GM18909 (cell line): ENCODE data around the gene DNAH3.
"Not testable (repeated sequence)": the region's sequence is repeated elsewhere in the genome, so short reads cannot be mapped to it uniquely, and the experiment has no call there.

Source experiments
- ATAC-seq: cut with Tn5 transposase; IDR thresholded peaks from one replicate; pipeline ENCODE4 v1.9.1; 2021; ENCODE audit warnings: mild to moderate bottlenecking; ENCODE audit not compliant: unreplicated experiment, poor library complexity

DNAH3 gene

DNA sequence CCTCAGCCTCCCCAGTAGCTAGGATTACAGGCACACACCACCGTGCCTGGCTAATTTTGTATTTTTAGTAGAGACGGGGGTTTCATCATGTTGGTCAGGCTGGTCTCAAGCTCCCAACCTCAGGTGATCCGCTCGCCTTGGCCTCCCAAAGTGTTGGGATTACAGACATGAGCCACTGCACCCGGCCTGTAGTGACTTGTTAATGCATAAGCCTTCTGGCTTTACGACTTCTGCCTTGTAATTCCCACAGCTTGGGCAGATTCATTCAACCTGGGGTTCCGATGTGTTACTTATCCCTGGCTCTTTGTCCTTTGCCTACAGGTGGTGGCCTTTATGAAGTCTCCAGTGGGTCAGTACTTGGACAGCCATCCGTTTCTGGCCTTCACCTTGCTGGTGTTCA lies 19.5 kb upstream of the DNAH3 start:
- ATAC-seq = not testable (repeated sequence)

DNA sequence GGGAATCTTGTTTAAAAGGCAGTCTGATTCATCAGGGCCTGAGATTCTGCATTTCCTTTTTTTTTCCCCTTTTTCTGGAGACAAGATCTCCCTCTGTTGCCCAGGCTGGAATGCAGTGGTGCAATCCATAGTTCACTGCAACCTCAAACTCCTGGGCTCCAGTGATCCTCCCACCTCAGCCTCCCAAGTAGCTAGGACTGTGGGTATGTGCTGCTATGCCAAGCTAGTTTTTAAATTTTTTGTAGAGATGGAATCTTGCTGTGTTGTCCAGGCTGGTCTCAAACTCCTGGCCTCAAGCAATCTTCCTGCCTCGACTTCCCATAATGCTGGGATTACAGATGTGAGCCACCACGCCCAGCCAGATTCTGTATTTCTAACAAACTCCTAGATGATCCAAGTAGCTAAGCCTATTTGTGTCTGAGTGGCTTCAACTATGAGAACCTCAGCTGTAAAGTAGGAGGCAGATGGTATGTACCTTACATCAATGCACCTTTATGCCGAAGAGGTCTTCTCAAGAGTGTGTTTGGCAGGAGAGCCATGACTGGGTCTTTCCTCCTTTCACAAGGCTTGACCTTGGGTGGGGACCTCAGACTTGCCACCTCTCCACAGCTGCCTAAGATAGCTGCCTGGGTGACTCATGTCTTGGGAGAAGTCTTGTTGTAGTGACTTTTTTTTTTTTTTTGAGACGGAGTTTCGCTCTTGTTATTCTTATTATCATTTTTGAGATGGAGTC lies 18.8 kb upstream of the DNAH3 start:
- no peak for ATAC-seq

DNA sequence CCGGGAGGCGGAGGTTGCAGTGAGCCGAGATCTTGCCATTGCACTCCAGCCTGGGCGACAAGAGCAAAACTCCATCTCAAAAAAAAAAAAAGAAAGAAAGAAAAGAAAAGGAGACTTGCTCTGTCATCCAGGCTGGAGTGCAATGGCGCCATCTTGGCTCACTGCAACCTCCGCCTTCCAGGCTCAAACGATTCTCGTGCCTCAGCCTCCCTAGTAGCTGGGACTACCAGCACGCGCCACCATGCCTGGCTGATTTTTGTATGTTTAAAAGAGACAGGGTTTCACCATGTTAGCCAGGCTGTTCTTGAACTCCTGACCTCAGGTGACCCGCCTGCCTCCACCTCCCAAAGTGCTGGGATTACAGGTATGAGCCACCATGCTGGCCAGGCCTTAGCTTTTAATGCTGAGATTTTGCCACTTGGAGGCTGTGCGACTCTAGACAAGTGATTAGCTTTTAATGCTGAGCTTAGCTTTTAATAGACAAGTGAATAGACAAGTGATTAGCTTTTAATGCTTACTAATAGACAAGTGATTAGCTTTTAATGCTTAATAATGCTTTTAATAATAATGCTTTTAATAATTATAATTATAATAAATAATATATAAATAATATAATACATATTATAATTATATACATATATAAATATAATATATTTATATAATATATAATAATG lies 17.4 kb upstream of the DNAH3 start:
- ATAC-seq = no peak

GRCh38 chr16:21167360-21167759 lies 16.7 kb upstream of the DNAH3 start:
- ATAC-seq = no peak

DNA sequence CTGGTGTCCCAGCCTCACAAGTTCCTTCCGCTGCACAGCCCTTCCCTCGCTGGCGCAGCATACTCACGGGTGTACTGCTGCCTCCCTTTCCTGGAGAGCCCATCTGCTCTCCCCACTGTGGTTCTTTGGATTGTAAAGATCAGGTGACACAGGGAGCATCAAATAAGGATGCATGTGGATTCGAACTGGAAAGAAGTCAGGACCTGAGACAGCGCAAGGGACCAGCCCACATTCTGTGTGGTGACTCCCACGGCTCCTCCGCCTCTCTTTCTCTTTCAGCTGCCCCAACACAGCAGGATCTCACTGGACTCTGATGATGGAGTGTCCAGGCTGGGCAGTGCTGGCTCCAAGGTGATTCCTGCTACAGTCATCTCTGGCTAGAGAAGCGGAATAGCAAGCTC lies 15.9 kb upstream of the DNAH3 start:
- no peak for ATAC-seq

- no peak for ATAC-seq
Measured at GRCh38 chr16:21164521-21165168, 14.0 kb upstream of the DNAH3 start.

- no peak for ATAC-seq
Measured at GRCh38 chr16:21163576-21163975, 12.9 kb upstream of the DNAH3 start.

GRCh38 chr16:21162661-21163151 lies 12.1 kb upstream of the DNAH3 start:
- ATAC-seq = no peak

DNA sequence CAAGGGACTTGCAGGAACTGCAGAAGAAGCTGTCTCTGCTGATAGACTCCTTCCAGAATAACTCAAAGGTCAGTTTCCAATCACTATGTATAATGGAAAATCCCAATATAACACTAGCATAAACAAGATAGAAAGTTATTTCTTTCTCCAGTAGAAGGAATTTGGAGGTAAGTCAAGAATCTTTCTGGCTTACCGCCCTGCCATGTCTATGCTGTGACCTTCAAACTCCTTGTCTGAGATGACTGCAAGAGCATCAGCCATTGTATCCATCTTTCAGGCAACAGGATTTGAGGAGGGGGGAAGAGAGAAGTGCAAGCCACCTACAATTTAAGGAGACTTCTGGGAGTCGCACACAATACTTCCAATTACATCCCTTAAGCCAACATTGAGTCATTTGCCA lies 10.6 kb upstream of the DNAH3 start:
- ATAC-seq = no peak

DNA sequence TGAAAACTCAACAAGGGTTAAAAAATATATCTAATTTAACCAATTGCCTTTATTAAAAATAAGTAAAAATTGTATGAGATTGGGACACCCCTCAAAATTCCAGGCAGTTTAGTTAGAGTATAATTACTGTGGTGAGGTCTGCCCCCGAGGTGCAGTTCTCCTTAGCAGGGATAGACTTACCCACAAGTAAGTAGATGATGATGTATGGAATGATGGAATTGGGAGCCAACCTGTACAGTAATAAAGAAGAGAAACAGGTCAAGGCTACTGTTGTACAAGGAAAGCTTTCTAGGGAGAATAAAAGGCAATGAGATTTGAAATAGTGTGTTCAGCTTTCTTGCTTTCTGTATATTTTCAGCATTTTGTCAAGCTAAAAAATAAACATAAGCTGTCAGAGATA lies 9.6 kb upstream of the DNAH3 start:
- no peak for ATAC-seq

DNA sequence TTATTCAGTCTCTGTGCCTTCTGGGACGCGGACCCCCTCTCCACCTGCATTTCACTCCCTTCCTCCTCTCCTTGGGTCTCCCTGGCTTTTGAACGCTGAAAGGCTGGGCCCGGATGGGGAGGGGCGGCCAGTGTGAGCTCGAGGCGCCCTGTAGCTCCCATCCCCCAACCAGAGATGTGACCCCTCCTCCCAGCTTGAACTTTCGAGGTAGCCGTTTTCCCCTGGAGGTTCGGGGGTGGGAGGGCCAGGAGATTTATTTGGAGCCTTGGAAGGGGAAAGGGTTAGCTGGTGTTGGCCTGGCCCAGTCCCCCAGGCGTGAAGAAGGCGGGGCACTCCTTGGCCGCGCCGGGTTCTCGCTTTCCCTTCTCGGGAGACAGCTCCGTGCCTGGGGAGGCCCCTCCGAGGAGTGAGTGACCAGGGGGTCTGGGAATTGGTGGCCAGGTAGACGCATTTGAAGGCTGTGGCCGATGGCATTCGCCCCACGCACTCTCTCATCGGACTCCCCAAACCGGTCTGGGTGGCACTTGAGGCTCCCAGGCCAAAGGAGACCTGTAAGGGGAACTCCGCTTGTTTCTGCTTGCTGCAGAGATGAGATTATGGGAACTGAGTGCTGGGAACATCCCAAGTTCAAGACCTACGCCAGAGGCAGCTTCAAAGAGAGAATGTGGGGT lies 8.8 kb upstream of the DNAH3 start:
- peak; percentile 37 for ATAC-seq

- peak; percentile 80 for ATAC-seq
Measured at GRCh38 chr16:21158208-21159110, 7.8 kb upstream of the DNAH3 start, which contains the start of gene LDAF1. LDAF1 (plus strand) TSS chr16:21158674; CDS start chr16:21161183, 2,509 bp downstream.

DNA sequence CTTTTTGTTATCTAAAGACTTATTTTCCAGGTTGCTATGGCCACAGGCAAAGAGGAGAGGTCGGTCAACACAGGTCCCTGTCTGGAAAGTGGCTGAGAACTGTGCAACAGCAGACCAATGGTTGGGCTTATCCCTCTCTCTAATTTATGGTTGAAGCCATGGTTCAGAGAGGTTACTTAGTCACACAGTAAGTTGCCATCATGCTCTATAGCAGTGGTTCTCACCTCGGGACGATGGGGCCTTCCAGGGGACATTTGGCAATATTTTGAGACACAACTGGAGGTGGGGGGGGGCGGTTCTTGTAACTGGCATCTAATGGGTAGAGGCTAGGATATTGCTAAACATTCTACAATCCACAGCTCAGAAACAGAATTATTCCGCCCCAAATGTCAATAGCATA lies 7.0 kb upstream of the DNAH3 start:
- ATAC-seq = no peak

DNA sequence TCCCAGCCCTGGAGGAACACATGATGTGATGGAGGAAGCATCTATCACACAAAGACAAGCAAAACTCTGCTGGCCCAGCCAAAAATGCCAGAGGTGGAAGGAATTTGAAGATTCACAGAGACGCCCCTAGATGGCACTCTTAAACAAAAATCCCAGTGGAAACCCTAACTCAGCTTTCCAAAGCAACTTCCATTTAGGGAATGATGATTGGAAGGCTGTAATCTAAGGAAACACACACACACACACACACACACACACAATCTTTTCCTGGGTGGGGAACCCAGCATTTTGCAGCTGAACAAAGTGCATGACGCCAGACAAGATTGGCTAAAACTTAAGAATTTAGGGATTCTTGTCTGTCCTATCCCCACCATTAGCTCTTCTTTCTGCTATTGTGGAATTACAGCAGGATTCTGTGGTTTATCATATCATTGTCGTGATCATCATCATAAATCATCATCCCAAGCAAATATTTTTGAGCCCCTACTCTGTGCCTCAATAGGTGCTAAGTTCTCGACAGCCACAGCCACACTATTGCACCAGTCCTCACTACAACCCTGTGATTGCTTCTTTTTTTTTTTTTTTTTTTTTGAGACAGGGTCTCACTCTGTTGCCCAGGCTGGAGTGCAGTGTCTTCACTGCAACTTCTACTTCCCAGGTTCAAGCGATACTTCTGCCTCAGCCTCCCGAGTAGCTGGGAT lies 6.3 kb upstream of the DNAH3 start:
- ATAC-seq = no peak

- not testable (repeated sequence) for ATAC-seq
Measured at GRCh38 chr16:21156011-21156410, 5.4 kb upstream of the DNAH3 start.

DNA sequence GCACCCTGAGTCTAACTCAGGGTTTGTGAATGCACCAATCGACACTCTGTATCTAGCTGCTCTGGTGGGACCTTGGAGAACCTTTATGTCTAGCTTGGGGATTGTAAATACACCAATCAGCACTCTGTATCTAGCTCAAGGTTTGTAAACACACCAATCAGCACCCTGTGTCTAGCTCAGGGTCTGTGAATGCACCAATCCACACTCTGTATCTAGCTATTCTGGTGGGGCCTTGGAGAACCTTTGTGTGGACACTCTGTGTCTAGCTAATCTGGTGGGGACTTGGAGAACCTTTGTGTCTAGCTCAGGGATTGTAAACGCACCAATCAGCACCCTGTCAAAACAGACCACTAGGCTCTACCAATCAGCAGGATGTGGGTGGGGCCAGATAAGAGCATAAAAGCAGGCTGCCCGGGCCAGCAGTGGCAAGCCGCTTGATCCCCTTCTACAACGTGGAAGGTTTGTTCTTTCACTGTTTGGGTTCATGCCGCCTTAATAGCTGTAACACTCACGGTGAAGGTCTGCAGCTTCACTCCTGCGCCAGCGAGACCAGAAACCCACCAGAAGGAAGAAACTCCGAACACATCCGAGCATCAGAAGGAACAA lies 2.6 kb upstream of the DNAH3 start:
- not testable (repeated sequence) for ATAC-seq

DNA sequence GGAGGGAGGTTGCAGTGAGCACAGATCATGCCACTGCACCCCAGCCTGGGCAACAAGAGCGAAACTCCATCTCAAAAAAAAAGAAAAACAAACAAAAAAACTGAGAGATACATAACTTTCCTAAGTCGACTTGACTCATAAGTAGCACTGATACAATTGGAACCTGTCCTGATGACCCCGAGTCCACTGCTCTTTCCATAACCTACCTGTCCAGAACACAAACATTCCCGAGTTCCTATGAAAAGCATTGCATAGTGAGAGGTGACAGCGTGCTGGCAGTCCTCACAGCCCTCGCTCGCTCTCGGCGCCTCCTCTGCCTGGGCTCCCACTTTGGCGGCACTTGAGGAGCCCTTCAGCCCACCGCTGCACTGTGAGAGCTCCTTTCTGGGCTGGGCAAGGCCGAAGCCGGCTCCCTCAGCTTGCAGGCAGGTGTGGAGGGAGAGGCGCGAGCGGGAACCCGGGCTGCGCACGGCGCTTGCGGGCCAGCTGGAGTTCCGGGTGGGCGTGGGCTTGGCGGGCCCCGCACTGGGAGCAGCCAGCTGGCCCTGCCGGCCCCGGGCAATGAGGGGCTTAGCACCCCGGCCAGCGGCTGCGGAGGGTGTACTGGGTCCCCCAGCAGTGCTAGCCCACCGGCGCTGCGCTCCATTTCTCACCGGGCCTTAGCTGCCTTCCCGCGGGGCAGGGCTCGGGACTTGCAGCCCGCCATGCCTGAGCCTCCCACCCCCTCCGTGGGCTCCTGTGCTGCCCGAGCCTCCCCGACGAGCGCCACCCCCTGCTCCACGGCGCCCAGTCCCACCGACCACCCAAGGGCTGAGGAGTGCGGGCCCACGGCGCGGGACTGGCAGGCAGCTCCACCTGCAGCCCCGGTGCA lies 1.7 kb upstream of the DNAH3 start:
- ATAC-seq = not testable (repeated sequence)

GRCh38 chr16:21145738-21146137 lies 4.9 kb downstream of the DNAH3 start:
- no peak for ATAC-seq
